Large intestine (tissue), 3 donors: ENCODE measurements around the gene IMPACT. TPM values are rescaled to one million over a fixed set of nuclear protein-coding genes. Genes with fewer than 3 reads are reported as not detected.
A peak's percentile ranks its signal among the peaks of the same experiment; 100 is the strongest.

Experiments used
- DNase-seq, 2 donors: peaks; one replicate each; pipeline versions ENCODE4 v3.0.0 to v3.0.0-alpha.2; 2013
- H3K27ac ChIP-seq: one replicate; pipeline ENCODE4 v1.5.1; 2013; ENCODE audit warnings: low read length
- H3K27me3 ChIP-seq: 2 replicates; pipeline ENCODE4 v1.6.1; 2013; ENCODE audit warnings: low read length; ENCODE audit not compliant: control insufficient read depth, insufficient read depth
- H3K36me3 ChIP-seq: 2 replicates; pipeline ENCODE4 v1.6.1; 2013; ENCODE audit warnings: low read length; ENCODE audit not compliant: control insufficient read depth, insufficient read depth
- H3K4me1 ChIP-seq: one replicate; pipeline ENCODE4 v1.6.1; 2013; ENCODE audit warnings: low read length; ENCODE audit not compliant: control insufficient read depth, insufficient read depth
- H3K4me3 ChIP-seq: one replicate; pipeline ENCODE4 v1.5.1; 2013; ENCODE audit warnings: low read length
- H3K9me3 ChIP-seq: one replicate; pipeline ENCODE4 v1.6.1; 2013; ENCODE audit warnings: mild to moderate bottlenecking, low read depth, low read length, moderate library complexity; ENCODE audit not compliant: control insufficient read depth
- WGBS: methylation state at CpG from one replicate; pipeline ENCODE4 v1.1.5; 2013; ENCODE audit warnings: low lambda C conversion rate; ENCODE audit not compliant: insufficient coverage; 5-methylcytosine and 5-hydroxymethylcytosine counted together
- polyA plus RNA-seq: library from polyadenylated mRNA; unstranded; fragments of 120-200 nt; gene quantifications from one replicate; pipeline ENCODE4 v1.2.1, GENCODE V29; 2013

Gene IMPACT
- polyA plus RNA-seq, 1 donor: 31.7 TPM

GRCh38 chr18:24397131-24397693 lies 29.3 kb upstream of the IMPACT start:
- Histone ChIP-seq H3K9me3 (no peaks in the 10 kb centered on the region), H3K27me3 (no peaks in the 10 kb centered on the region), H3K27ac (peak overlapping the region; percentile 67), H3K4me3 (peak overlapping the region; percentile 80), H3K4me1 (no peaks in the 10 kb centered on the region), H3K36me3 (no peaks in the 10 kb centered on the region)
- peak; percentile 72 to 87 for DNase-seq
- WGBS: 0% methylated on average over 5 of the region's 50 CpGs

GRCh38 chr18:24397694-24398368 lies 28.6 kb upstream of the IMPACT start, which contains the start of gene OSBPL1A:
Gene OSBPL1A, minus strand, starts transcription at chr18:24397824. Its CDS starts 20,291 bp downstream, at chr18:24377533.
- Histone ChIP-seq H3K9me3 (no peaks in the 10 kb centered on the region), H3K27me3 (no peaks in the 10 kb centered on the region), H3K4me3 (peak within 1 kb of the TSS; percentile 80), H3K4me1 (no peaks in the 10 kb centered on the region), H3K27ac (peak within 1 kb of the TSS; percentile 67), H3K36me3 (no peaks in the 10 kb centered on the region)
- 0% methylated on average over 2 of the region's 55 CpGs for WGBS
- DNase-seq: peak; percentile 90 to 94

GRCh38 chr18:24398540-24398939 lies 27.9 kb upstream of the IMPACT start:
- no peaks in the 10 kb centered on the region for H3K27me3 ChIP-seq
- H3K9me3 ChIP-seq: no peaks in the 10 kb centered on the region
- H3K27ac ChIP-seq: no peak overlapping the region
- no peaks in the 10 kb centered on the region for H3K4me1 ChIP-seq
- no peak for DNase-seq
- H3K36me3 ChIP-seq: no peaks in the 10 kb centered on the region
- 100% methylated on average over 1 of the region's 15 CpGs for WGBS
- H3K4me3 ChIP-seq: peak overlapping the region; percentile 53

GRCh38 chr18:24400587-24400986 lies 25.9 kb upstream of the IMPACT start:
- Histone ChIP-seq H3K27ac (no peak overlapping the region), H3K27me3 (peaks cover 1% of the 10 kb centered on the region), H3K4me1 (no peaks in the 10 kb centered on the region), H3K9me3 (no peaks in the 10 kb centered on the region), H3K4me3 (no peak overlapping the region), H3K36me3 (no peaks in the 10 kb centered on the region)
- no peak for DNase-seq
- no CpG with 5 or more reads among the region's 2 CpGs for WGBS

GRCh38 chr18:24402209-24402785 lies 24.2 kb upstream of the IMPACT start:
- Histone ChIP-seq H3K27ac (no peak overlapping the region), H3K4me3 (no peak overlapping the region), H3K4me1 (no peaks in the 10 kb centered on the region), H3K36me3 (no peaks in the 10 kb centered on the region), H3K27me3 (peaks cover 2% of the 10 kb centered on the region), H3K9me3 (no peaks in the 10 kb centered on the region)
- DNase-seq: no peak
- 67% methylated on average over 1 of the region's 6 CpGs for WGBS

GRCh38 chr18:24403076-24403475 lies 23.4 kb upstream of the IMPACT start:
- no peak overlapping the region for H3K27ac ChIP-seq
- no peak for DNase-seq
- H3K9me3 ChIP-seq: no peaks in the 10 kb centered on the region
- no peaks in the 10 kb centered on the region for H3K4me1 ChIP-seq
- no peak overlapping the region for H3K4me3 ChIP-seq
- no CpG with 5 or more reads among the region's 5 CpGs for WGBS
- peaks cover 6% of the 10 kb centered on the region for H3K27me3 ChIP-seq
- no peaks in the 10 kb centered on the region for H3K36me3 ChIP-seq

- Histone ChIP-seq H3K4me3 (no peak overlapping the region), H3K36me3 (no peaks in the 10 kb centered on the region), H3K9me3 (no peaks in the 10 kb centered on the region), H3K4me1 (no peaks in the 10 kb centered on the region), H3K27ac (no peak overlapping the region), H3K27me3 (peaks cover 10% of the 10 kb centered on the region)
- WGBS: 100% methylated on average over 1 of the region's 3 CpGs
- DNase-seq: no peak
Measured at GRCh38 chr18:24404591-24404990, 21.9 kb upstream of the IMPACT start.

GRCh38 chr18:24408496-24408895 lies 18.0 kb upstream of the IMPACT start:
- no peak for DNase-seq
- no CpG with 5 or more reads among the region's 2 CpGs for WGBS
- Histone ChIP-seq H3K9me3 (no peaks in the 10 kb centered on the region), H3K36me3 (no peaks in the 10 kb centered on the region), H3K27me3 (peaks cover 12% of the 10 kb centered on the region), H3K27ac (no peak overlapping the region), H3K4me1 (no peaks in the 10 kb centered on the region), H3K4me3 (no peak overlapping the region)

- H3K27me3 ChIP-seq: peaks cover 15% of the 10 kb centered on the region
- no CpG with 5 or more reads among the region's 2 CpGs for WGBS
- no peaks in the 10 kb centered on the region for H3K4me1 ChIP-seq
- no peaks in the 10 kb centered on the region for H3K36me3 ChIP-seq
- DNase-seq: no peak
- no peaks in the 10 kb centered on the region for H3K9me3 ChIP-seq
- no peak overlapping the region for H3K27ac ChIP-seq
- H3K4me3 ChIP-seq: no peak overlapping the region
Measured at GRCh38 chr18:24413148-24413547, 13.3 kb upstream of the IMPACT start.

- Histone ChIP-seq H3K4me3 (no peak overlapping the region), H3K4me1 (no peaks in the 10 kb centered on the region), H3K9me3 (no peaks in the 10 kb centered on the region), H3K27ac (no peak overlapping the region), H3K36me3 (no peaks in the 10 kb centered on the region), H3K27me3 (peaks cover 19% of the 10 kb centered on the region)
- no peak for DNase-seq
- WGBS: no CpG with 5 or more reads among the region's 3 CpGs
Measured at GRCh38 chr18:24414349-24415003, 12.0 kb upstream of the IMPACT start.
